ENCODE results near the gene PLA2G6. TPM values are rescaled to one million over a fixed set of nuclear protein-coding genes. Genes with fewer than 3 reads are reported as not detected.

Gene PLA2G6
- total RNA-seq, 2 experiments from 2014 or later: 33.9 to 83.9 TPM

DNA sequence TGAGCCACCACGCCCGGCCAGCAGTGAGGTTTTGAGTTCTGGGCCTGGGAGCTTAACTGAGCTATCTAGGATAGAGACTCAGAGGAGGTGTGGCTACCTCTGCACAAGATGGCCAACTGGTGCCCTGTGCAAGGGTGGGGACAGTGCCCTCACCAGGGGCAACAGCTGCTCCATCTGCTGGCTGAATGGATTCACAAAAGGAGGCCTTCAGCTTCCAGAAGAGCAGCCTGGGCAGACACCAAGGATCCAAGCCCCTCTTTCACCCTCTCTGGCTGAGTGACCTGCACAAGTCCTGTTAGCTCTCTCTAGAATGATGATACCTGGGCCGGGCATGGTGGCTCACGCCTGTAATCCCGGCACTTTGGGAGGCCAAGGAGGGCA, 37.6 kb downstream of the PLA2G6 start:
- intact Hi-C loops (cut with micrococcal nuclease; ENCODE audit: unreplicated experiment): no loop called here
- no peaks in the 10 kb centered on the region for H3K79me2 ChIP-seq (ENCODE audit: insufficient read depth, low read depth, low read length)
- H3K9me2 ChIP-seq (ENCODE audit: insufficient read depth, low read length): no peaks in the 10 kb centered on the region
- no peak for TF ChIP-seq EZH2phosphoT487 (IDR thresholded peaks at IDR 0.05; ENCODE audit: borderline replicate concordance, low read depth, low read length)
- TF ChIP-seq, protein P1, sequence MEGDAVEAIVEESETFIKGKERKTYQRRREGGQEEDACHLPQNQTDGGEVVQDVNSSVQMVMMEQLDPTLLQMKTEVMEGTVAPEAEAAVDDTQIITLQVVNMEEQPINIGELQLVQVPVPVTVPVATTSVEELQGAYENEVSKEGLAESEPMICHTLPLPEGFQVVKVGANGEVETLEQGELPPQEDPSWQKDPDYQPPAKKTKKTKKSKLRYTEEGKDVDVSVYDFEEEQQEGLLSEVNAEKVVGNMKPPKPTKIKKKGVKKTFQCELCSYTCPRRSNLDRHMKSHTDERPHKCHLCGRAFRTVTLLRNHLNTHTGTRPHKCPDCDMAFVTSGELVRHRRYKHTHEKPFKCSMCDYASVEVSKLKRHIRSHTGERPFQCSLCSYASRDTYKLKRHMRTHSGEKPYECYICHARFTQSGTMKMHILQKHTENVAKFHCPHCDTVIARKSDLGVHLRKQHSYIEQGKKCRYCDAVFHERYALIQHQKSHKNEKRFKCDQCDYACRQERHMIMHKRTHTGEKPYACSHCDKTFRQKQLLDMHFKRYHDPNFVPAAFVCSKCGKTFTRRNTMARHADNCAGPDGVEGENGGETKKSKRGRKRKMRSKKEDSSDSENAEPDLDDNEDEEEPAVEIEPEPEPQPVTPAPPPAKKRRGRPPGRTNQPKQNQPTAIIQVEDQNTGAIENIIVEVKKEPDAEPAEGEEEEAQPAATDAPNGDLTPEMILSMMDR (conservative IDR thresholded peaks at IDR 0.05; ENCODE audit: low read length): no peak
- ChIA-PET CTCF (ENCODE audit: unreplicated experiment) (no interaction called here), POLR2A (no interaction called here)
- no peak overlapping the region for H3K4me3 ChIP-seq (ENCODE audit: low read depth, low read length, poor library complexity, severe bottlenecking)
- no peak for DNase-seq (ENCODE audit: low spot score)
- no TSS peak for BruUV-seq (replicated peaks)
- H3K4me2 ChIP-seq (ENCODE audit: low read length): no peak overlapping the region
- H2AFZ ChIP-seq (ENCODE audit: low read length): no peak overlapping the region
- no peaks in the 10 kb centered on the region for H4K20me1 ChIP-seq (ENCODE audit: insufficient read depth, low read length)
- H3K4me1 ChIP-seq (ENCODE audit: insufficient read depth, low read length, poor library complexity, severe bottlenecking): no peaks in the 10 kb centered on the region
- H3K36me3 ChIP-seq (ENCODE audit: insufficient read depth, low read length): peaks cover 7% of the 10 kb centered on the region; the same call in 1 of the 2 replicates
- H3K27ac ChIP-seq (ENCODE audit: low read depth, low read length, poor library complexity, severe bottlenecking): no peak overlapping the region
- no peaks in the 10 kb centered on the region for H3K9me3 ChIP-seq (ENCODE audit: low read length)

GRCh38 chr22:38142606-38143005, 39.0 kb downstream of the PLA2G6 start:
- no peak for DNase-seq (ENCODE audit: low spot score)
- no TSS peak for BruUV-seq (replicated peaks)
- Histone ChIP-seq H3K36me3 (ENCODE audit: insufficient read depth, low read length) (peaks cover 9% of the 10 kb centered on the region; the same call in 1 of the 2 replicates), H3K4me2 (ENCODE audit: low read length) (no peak overlapping the region), H3K4me3 (ENCODE audit: low read depth, low read length, poor library complexity, severe bottlenecking) (no peak overlapping the region), H4K20me1 (ENCODE audit: insufficient read depth, low read length) (no peaks in the 10 kb centered on the region), H2AFZ (ENCODE audit: low read length) (no peak overlapping the region), H3K9me3 (ENCODE audit: low read length) (no peaks in the 10 kb centered on the region), H3K4me1 (ENCODE audit: insufficient read depth, low read length, poor library complexity, severe bottlenecking) (no peaks in the 10 kb centered on the region), H3K79me2 (ENCODE audit: insufficient read depth, low read depth, low read length) (no peaks in the 10 kb centered on the region), H3K27ac (ENCODE audit: low read depth, low read length, poor library complexity, severe bottlenecking) (no peak overlapping the region), H3K9me2 (ENCODE audit: insufficient read depth, low read length) (no peaks in the 10 kb centered on the region)
- TF ChIP-seq, protein P1 (conservative IDR thresholded peaks at IDR 0.05; ENCODE audit: low read length): no peak
- no peak for TF ChIP-seq EZH2phosphoT487 (IDR thresholded peaks at IDR 0.05; ENCODE audit: borderline replicate concordance, low read depth, low read length)
- CTCF ChIA-PET (ENCODE audit: unreplicated experiment): no interaction called here
- intact Hi-C loops (cut with micrococcal nuclease; ENCODE audit: unreplicated experiment): no loop called here
- POLR2A ChIA-PET: no interaction called here

GRCh38 chr22:38141217-38141973, 40.2 kb downstream of the PLA2G6 start:
- Histone ChIP-seq H3K9me2 (ENCODE audit: insufficient read depth, low read length) (no peaks in the 10 kb centered on the region), H3K4me2 (ENCODE audit: low read length) (no peak overlapping the region), H3K4me3 (ENCODE audit: low read depth, low read length, poor library complexity, severe bottlenecking) (no peak overlapping the region), H3K27ac (ENCODE audit: low read depth, low read length, poor library complexity, severe bottlenecking) (no peak overlapping the region), H2AFZ (ENCODE audit: low read length) (no peak overlapping the region), H3K4me1 (ENCODE audit: insufficient read depth, low read length, poor library complexity, severe bottlenecking) (no peaks in the 10 kb centered on the region), H4K20me1 (ENCODE audit: insufficient read depth, low read length) (no peaks in the 10 kb centered on the region), H3K9me3 (ENCODE audit: low read length) (no peaks in the 10 kb centered on the region), H3K36me3 (ENCODE audit: insufficient read depth, low read length) (peaks cover 9% of the 10 kb centered on the region; the same call in 1 of the 2 replicates), H3K79me2 (ENCODE audit: insufficient read depth, low read depth, low read length) (no peaks in the 10 kb centered on the region)
- no peak for DNase-seq (ENCODE audit: low spot score)
- intact Hi-C loops (cut with micrococcal nuclease; ENCODE audit: unreplicated experiment): no loop called here
- BruUV-seq (replicated peaks): no TSS peak
- ChIA-PET CTCF (ENCODE audit: unreplicated experiment) (no interaction called here), POLR2A (no interaction called here)
- no peak for TF ChIP-seq EZH2phosphoT487 (IDR thresholded peaks at IDR 0.05; ENCODE audit: borderline replicate concordance, low read depth, low read length)
- TF ChIP-seq, protein P1 (conservative IDR thresholded peaks at IDR 0.05; ENCODE audit: low read length): no peak

Measured in OCI-LY7 (cell line).